Measurements from ENCODE around the gene SPATA25.
"Not testable (repeated sequence)": the region's sequence is repeated elsewhere in the genome, so short reads cannot be mapped to it uniquely, and the experiment has no call there.

The SPATA25 gene

DNA sequence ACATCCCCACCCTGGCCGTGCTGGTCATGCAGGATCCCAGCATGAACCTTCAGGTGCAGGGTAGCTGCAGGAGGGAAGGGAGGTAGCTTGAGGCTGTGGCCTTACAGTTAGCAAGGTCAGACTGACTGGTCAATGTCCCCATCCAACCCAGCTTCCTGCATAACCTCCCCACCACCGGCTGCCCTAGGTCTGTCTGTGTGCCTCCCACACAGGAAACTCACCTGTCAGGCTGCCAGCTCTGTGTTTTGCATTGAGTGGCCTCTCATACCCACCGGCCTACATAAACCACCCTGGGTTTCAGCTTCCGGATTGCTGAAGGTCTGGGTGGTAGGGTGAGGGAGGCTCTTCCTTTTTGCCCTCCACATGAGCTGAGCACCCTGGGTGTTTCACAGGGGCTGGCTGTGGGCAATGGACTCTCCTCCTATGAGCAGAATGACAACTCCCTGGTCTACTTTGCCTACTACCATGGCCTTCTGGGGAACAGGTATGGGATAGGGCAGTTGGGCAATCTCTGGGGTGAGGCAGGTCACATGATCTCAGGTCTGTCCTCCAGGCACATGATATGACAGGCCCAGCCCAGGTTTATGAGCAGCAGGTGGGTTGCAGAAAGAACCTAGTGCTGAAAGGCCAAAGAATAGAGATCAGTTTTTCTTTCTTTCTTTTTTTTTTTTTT, 5.5 kb upstream of the SPATA25 start:
- DNase-seq, result no peak

- no peak for DNase-seq
Measured at GRCh38 chr20:45892049-45892825, 4.8 kb upstream of the SPATA25 start.

- peak; percentile 36 for DNase-seq
Measured at GRCh38 chr20:45890985-45891983, 3.9 kb upstream of the SPATA25 start, which contains the start of the genes CTSA and NEURL2. Gene CTSA, plus strand, starts transcription at chr20:45891335. Its CDS starts 234 bp downstream, at chr20:45891569. Gene NEURL2, minus strand, starts transcription at chr20:45891208. Its CDS starts 217 bp downstream, at chr20:45890991.

- peak; percentile 37 for DNase-seq
Measured at GRCh38 chr20:45890077-45890984, 2.9 kb upstream of the SPATA25 start.

DNA sequence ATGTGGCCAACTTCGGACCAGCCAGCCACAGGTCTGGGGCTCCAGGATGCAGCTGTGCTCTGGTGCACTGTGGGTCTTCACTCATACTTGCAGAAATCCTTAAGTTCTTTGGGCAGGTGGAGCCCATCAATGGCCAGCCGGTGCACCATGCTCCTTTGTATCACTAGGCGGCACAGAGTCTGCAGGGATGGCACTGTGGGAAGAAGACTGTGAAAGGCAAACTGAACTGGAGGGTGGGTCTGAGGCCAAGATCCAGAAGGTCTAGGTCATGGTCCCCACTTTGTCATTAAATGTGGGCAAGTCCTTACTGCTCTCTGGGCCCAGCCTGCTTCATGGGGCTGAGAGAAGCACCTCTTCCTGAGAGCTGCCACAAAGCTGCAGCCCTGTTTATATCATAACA, 1.3 kb upstream of the SPATA25 start:
- no peak for DNase-seq

DNA sequence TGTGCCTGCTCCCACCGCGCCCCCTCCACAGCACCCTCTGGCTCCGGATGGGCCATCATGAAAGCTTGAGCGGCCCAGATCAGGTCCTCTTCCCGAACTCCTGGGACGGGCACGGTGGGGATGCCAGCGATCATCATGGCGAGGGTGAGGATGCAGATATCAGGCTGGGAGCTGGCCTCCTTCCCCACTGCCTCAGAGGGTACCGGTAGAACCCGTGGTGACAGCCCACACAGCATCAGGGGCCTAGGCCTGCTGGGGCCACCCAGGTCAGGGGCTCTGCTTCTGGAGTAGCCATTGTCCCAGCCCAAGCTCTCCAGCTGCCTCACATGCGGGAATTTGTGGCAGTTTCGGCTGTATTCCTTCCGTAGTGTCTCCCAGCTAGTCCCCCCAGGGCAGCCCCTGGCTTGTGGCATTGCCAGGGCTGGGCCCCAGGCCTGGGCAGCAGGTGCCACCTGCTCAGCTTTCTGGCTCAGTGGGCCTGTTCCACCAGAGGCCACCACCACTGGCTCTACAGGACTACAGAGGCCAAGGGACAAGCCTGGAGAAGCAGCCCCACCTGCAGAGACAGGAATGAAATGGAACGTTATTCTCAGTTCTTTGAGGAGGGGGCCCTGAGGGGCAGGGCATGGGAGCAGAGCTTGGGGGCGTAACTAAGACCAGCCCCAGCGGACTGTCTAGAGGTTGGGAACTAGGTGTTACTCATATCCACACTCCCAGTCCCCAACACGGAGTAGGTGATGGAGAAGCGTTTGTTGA, 654 bp downstream of the SPATA25 start:
- no peak for DNase-seq

GRCh38 chr20:45883100-45883469, 4.3 kb downstream of the SPATA25 start:
- no peak for DNase-seq

DNA sequence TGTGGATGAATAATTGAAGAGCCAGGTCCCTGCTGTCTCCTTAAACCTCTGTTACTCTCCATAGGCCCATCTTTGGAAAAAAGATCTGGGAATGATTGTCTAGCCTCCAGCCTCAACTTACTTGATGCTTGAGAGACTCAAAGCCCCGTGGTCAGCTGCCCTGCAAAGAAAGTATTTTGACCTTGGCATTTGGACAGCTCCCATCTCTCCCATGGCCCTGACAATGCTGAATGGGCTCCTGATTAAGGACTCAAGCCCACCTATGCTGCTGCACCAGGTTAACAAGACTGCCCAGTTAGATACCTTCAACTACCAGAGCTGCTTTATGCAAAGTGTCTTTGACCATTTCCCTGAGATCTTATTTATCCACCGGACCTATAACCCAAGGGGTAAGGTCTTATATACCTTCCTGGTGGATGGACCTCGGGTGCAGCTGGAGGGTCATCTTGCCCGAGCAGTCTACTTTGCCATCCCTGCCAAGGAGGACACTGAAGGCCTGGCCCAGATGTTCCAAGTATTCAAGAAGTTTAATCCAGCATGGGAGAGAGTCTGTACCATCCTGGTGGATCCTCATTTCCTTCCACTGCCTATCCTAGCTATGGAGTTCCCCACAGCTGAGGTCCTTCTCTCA, 4.8 kb downstream of the SPATA25 start:
- DNase-seq, result no peak

DNA sequence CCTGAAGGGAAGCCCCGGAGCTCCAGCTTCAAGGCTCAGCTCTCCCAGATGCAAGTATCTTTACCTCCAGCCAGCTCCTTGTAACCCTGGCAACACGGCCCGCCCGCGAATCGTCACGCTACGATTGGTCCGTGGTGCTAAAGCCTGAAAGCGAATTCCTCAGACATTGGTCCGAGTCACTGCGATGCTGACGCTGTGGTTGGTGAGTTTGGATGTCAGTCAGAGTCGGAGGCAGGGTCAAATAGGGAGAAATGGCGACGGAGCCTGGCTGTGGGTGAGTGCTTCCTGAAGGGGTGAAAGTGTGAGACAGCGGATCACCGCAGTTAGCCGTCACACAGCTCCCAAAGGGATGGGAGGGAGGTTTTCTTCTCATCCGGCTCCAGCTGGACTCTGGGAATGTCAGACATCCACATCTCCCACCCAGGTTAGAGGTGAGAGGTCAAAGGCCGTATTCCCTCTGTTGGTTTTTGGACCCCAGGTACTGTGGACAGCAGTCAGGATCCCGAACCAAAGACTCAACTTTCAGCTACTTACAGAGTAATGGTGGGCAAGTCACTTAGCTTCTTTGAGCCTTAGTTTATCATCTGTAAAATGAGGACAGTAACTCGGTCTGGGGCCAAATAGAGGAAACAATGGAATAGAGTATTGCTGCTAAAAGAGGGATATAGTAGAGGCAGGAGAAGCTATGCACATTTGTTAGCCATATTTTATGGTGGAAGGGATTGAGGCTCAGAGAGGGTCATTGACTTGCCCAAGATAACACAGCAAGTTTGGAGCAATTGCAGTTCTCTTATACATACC, 6.2 kb downstream of the SPATA25 start, which contains the start of gene ZSWIM1:
Gene ZSWIM1, plus strand, starts transcription at position 240 of the 801 bp plus-strand sequence. CDS start 1,366 bp downstream, outside the sequence.
- peak; percentile 85 for DNase-seq

GRCh38 chr20:45878076-45878761, 9.2 kb downstream of the SPATA25 start:
- no peak for DNase-seq

GRCh38 chr20:45874576-45874975, 12.8 kb downstream of the SPATA25 start:
- no peak for DNase-seq

GRCh38 chr20:45874104-45874481, 13.3 kb downstream of the SPATA25 start:
- not testable (repeated sequence) for DNase-seq

DNA sequence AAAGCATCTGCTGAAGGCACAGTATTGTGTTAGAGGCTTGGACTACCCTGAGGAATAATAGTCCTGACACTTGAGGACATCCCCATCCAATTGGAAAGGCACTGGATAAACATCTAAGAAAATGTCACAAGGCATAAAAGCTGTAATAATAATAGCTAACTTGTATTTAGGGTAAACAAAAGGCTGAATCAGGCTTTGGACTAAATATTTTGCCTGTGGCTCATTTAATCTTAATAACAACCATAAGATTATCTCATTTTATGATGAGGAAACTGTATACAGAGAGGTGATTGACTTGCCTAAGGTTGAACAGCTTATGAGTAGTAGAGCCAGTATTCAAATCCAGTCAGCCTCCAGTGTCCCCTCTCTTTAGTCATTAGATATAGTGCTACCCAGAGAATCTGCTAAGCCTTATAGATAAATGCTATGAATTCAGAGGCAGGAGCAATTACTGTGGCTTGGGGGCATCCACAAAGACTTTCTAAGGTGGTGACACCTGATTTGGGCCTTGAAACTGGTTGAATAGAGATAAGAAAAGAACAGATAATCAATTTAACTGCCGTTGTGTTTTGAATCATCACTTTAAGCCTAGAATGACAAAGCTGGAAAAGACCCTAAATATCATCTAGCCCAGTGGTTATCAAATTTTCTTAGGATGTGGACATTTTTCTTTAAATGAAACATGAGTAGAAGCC, 13.9 kb downstream of the SPATA25 start:
- no peak for DNase-seq

DNA sequence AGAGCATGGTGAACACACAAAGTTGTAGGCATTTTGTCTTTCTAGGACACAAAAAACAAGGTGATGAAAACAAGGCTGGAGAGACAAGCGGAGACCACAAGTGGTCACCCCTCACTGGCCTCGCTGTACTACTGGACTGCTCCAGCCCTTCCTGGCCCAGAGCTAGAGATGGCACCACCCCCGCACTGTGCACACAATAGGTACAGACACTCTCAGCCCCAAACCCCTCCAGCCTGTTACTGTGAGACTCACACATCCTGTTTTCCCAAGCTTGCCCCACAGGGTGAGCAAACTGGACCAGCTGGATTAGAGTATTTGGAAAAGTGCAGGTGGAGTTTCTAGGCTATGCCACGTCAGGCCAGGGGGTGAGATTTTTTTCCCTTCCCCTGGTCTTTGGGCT, 14.8 kb downstream of the SPATA25 start:
- no peak for DNase-seq

DNA sequence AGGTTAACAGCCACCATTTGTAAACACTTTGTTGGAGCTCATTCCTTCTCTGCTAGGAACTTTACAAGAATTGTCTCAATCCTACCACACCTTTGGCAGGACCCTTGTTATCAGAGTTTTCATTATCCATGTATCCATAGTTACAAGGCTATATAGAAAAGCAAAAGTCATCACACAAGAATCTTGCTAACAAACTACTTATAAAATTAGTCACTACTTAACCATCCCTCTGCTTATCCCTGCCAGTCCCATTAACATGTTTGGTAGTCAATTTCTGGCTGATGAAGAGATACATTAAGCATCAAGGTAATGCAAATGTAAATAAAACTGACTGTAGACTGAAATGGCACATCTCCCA, 19.6 kb downstream of the SPATA25 start:
- no peak for DNase-seq

DNA sequence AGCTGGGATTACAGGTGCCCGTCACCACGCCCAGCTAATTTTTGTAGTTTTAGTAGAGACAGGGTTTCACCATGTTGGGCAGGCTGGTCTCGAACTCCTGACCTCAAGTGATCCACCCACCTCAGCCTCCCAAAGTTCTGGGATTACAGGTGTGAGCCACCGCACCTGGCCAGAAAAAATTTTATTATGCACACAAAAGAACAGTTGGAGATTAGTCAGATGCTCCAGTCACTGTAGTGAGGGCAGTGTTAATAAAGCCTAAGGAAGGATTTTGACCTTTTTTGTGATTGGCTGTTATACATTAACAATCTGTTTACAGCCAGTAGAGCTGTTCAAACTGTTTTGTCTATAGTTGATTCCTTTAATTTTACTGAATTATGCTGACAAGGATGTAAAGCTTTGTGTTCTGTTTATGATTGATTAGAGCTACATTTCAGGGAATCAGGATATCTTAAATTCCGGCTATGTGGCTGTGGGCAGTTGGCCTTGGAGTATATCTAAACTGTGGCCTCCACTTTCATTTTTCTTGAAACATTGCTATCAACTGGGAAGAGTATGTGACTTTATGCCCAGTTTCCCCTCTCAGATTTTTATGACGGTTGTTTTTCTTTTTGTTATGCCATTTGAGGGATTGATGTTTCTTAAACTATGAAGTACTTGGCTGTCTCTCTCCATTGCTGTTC, 20.1 kb downstream of the SPATA25 start:
- no peak for DNase-seq

- no peak for DNase-seq
Measured at GRCh38 chr20:45866454-45866853, 21.0 kb downstream of the SPATA25 start.
